Effector memory CD8-positive, alpha-beta T cell (primary cell): ENCODE measurements around the gene ZNF488.

Source experiments
- ATAC-seq: fragments of 150-1000 bp; cut with Tn5 transposase; replicated peaks from 2 replicates; pipeline ENCODE4 v1.10.0; 2021; ENCODE audit warnings: mild to moderate bottlenecking, moderate library complexity
- DNase-seq, 3 experiments: peaks; one replicate each; pipeline ENCODE4 v3.0.0; 2021
- H3K27ac Mint-ChIP-seq, 2 donors: one replicate each; pipeline ENCODE4 v1.8.0; 2022; ENCODE audit warnings: mild to moderate bottlenecking in 2 of 2, mixed read lengths in 2 of 2, moderate library complexity in 2 of 2
- H3K27me3 Mint-ChIP-seq, 2 donors: one replicate each; pipeline ENCODE4 v1.8.0; 2022; ENCODE audit warnings: mixed read lengths in 2 of 2
- H3K36me3 Mint-ChIP-seq: one replicate; pipeline ENCODE4 v1.8.0; 2022; ENCODE audit warnings: mild to moderate bottlenecking, moderate library complexity, mixed read lengths; ENCODE audit not compliant: insufficient read depth
- H3K4me1 Mint-ChIP-seq, 2 donors: one replicate each; pipeline ENCODE4 v1.8.0; 2022; ENCODE audit warnings: low read depth in 2 of 2, mixed read lengths in 2 of 2
- H3K4me3 Mint-ChIP-seq, 2 donors: one replicate each; pipeline ENCODE4 v1.8.0; 2022; ENCODE audit warnings: mild to moderate bottlenecking in 2 of 2, mixed read lengths in 2 of 2, moderate library complexity in 2 of 2
- H3K9me3 Mint-ChIP-seq, 2 donors: one replicate each; pipeline ENCODE4 v1.8.0; 2022; ENCODE audit warnings: mixed read lengths in 2 of 2

Gene ZNF488

DNA sequence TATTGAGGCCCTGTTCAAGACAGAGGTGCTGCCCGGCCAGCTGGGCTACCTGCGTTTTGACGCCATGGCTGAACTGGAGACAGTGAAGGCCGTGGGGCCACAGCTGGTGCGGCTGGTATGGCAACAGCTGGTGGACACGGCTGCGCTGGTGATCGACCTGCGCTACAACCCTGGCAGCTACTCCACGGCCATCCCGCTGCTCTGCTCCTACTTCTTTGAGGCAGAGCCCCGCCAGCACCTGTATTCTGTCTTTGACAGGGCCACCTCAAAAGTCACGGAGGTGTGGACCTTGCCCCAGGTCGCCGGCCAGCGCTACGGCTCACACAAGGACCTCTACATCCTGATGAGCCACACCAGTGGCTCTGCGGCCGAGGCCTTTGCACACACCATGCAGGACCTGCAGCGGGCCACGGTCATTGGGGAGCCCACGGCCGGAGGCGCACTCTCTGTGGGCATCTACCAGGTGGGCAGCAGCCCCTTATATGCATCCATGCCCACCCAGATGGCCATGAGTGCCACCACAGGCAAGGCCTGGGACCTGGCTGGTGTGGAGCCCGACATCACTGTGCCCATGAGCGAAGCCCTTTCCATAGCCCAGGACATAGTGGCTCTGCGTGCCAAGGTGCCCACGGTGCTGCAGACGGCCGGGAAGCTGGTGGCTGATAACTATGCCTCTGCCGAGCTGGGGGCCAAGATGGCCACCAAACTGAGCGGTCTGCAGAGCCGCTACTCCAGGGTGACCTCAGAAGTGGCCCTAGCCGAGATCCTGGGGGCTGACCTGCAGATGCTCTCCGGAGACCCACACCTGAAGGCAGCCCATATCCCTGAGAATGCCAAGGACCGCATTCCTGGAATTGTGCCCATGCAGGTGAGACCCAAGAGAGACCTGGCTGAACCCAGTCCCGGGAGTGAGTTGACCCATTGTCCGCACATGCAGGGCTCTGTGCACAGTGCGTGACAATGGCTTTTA is 33.1 kb downstream of the ZNF488 start:
- H3K9me3 Mint-ChIP-seq, result no peaks in the 10 kb centered on the region

DNA sequence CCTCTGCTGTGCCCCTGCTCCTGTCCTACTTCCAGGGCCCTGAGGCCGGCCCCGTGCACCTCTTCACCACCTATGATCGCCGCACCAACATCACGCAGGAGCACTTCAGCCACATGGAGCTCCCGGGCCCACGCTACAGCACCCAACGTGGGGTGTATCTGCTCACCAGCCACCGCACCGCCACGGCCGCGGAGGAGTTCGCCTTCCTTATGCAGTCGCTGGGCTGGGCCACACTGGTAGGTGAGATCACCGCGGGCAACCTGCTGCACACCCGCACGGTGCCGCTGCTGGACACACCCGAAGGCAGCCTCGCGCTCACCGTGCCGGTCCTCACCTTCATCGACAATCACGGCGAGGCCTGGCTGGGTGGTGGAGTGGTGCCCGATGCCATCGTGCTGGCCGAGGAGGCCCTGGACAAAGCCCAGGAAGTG is 34.1 kb downstream of the ZNF488 start:
- peaks cover 7 to 10% of the 10 kb centered on the region in 2 donors for H3K27me3 Mint-ChIP-seq
- no peaks in the 10 kb centered on the region for H3K4me1 Mint-ChIP-seq
- H3K36me3 Mint-ChIP-seq, result no peaks in the 10 kb centered on the region
- H3K27ac Mint-ChIP-seq, result no peak overlapping the region
- no peak for ATAC-seq
- no peak overlapping the region for H3K4me3 Mint-ChIP-seq
- DNase-seq, result no peak
- no peaks in the 10 kb centered on the region for H3K9me3 Mint-ChIP-seq

More for the DNA sequence above, 33.1 kb downstream of the ZNF488 start:
- Mint-ChIP-seq H3K27ac (no peak overlapping the region), H3K4me1 (no peaks in the 10 kb centered on the region), H3K4me3 (no peak overlapping the region), H3K36me3 (no peaks in the 10 kb centered on the region), H3K27me3 (peaks cover 7 to 10% of the 10 kb centered on the region in 2 donors)
- DNase-seq (no peak), ATAC-seq (no peak)

DNA sequence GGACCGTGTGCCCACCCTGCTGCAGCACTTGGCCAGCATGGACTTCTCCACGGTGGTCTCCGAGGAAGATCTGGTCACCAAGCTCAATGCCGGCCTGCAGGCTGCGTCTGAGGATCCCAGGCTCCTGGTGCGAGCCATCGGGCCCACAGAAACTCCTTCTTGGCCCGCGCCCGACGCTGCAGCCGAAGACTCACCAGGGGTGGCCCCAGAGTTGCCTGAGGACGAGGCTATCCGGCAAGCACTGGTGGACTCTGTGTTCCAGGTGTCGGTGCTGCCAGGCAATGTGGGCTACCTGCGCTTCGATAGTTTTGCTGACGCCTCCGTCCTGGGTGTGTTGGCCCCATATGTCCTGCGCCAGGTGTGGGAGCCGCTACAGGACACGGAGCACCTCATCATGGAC is 34.6 kb downstream of the ZNF488 start:
- H3K27ac Mint-ChIP-seq, result no peak overlapping the region
- no peaks in the 10 kb centered on the region for H3K9me3 Mint-ChIP-seq
- ATAC-seq (no peak), DNase-seq (no peak)
- no peaks in the 10 kb centered on the region for H3K36me3 Mint-ChIP-seq
- H3K4me3 Mint-ChIP-seq, result no peak overlapping the region
- H3K4me1 Mint-ChIP-seq, result no peaks in the 10 kb centered on the region
- H3K27me3 Mint-ChIP-seq, result peaks cover 3 to 10% of the 10 kb centered on the region in 2 donors

DNA sequence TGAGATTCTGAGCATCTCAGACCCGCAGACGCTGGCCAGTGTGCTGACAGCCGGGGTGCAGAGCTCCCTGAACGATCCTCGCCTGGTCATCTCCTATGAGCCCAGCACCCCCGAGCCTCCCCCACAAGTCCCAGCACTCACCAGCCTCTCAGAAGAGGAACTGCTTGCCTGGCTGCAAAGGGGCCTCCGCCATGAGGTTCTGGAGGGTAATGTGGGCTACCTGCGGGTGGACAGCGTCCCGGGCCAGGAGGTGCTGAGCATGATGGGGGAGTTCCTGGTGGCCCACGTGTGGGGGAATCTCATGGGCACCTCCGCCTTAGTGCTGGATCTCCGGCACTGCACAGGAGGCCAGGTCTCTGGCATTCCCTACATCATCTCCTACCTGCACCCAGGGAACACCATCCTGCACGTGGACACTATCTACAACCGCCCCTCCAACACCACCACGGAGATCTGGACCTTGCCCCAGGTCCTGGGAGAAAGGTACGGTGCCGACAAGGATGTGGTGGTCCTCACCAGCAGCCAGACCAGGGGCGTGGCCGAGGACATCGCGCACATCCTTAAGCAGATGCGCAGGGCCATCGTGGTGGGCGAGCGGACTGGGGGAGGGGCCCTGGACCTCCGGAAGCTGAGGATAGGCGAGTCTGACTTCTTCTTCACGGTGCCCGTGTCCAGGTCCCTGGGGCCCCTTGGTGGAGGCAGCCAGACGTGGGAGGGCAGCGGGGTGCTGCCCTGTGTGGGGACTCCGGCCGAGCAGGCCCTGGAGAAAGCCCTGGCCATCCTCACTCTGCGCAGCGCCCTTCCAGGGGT is 35.2 kb downstream of the ZNF488 start:
- no peak for DNase-seq
- Mint-ChIP-seq H3K27ac (no peak overlapping the region), H3K4me3 (no peak overlapping the region), H3K4me1 (no peaks in the 10 kb centered on the region), H3K36me3 (no peaks in the 10 kb centered on the region), H3K27me3 (peaks cover 0 to 10% of the 10 kb centered on the region in 2 donors), H3K9me3 (no peaks in the 10 kb centered on the region)
- no peak for ATAC-seq

DNA sequence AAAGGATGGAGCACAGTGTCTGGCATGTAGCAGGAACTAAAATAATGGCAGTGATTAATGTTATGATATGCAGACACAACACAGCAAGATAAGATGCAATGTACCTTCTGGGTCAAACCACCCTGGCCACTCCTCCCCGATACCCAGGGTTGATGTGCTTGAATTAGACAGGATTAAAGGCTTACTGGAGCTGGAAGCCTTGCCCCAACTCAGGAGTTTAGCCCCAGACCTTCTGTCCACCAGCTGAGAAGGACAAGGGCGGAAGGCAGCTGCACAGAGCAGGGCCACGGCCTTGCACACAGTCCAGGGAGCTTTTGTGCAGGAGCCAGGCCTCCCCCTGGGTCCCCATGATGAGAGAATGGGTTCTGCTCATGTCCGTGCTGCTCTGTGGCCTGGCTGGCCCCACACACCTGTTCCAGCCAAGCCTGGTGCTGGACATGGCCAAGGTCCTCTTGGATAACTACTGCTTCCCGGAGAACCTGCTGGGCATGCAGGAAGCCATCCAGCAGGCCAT is 35.9 kb downstream of the ZNF488 start, which contains the start of gene RBP3:
Gene RBP3 (plus strand): TSS at position 226 of the 514 bp plus-strand sequence. CDS start 122 bp downstream, at position 348.
- H3K27ac Mint-ChIP-seq, result no peak within 1 kb of the TSS
- H3K27me3 Mint-ChIP-seq, result peaks cover 0 to 10% of the 10 kb centered on the region in 2 donors
- DNase-seq (no peak), ATAC-seq (no peak)
- no peaks in the 10 kb centered on the region for H3K9me3 Mint-ChIP-seq
- no peak within 1 kb of the TSS for H3K4me3 Mint-ChIP-seq
- no peaks in the 10 kb centered on the region for H3K36me3 Mint-ChIP-seq
- H3K4me1 Mint-ChIP-seq, result no peaks in the 10 kb centered on the region

DNA sequence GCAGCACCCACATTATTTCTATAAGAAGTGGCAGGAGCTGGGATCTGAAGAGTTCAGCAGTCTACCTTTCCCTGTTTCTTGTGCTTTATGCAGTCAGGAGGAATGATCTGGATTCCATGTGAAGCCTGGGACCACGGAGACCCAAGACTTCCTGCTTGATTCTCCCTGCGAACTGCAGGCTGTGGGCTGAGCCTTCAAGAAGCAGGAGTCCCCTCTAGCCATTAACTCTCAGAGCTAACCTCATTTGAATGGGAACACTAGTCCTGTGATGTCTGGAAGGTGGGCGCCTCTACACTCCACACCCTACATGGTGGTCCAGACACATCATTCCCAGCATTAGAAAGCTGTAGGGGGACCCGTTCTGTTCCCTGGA is 36.8 kb downstream of the ZNF488 start:
- Mint-ChIP-seq H3K4me3 (no peak overlapping the region), H3K9me3 (no peaks in the 10 kb centered on the region)
- DNase-seq, result no peak

DNA sequence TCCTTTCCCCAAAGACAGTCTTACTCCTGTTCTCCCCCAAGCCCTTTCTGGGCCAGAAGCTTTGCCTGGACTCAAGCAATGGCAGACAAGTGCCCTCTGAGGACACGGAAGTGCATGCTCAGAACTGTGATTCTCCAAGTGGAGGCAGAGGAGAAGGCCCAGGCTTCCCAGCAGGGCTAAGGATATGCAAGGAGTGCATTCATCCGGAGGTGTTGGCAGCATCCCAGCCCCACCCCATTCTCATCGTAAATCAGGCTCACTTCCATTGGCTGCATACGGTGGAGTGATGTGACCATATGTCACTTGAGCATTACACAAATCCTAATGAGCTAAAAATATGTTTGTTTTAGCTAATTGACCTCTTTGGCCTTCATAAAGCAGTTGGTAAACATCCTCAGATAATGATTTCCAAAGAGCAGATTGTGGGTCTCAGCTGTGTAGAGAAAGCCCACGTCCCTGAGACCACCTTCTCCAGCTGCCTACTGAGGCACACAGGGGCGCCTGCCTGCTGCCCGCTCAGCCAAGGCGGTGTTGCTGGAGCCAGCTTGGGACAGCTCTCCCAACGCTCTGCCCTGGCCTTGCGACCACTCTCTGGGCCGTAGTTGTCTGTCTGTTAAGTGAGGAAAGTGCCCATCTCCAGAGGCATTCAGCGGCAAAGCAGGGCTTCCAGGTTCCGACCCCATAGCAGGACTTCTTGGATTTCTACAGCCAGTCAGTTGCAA is 37.4 kb downstream of the ZNF488 start:
- H3K4me3 Mint-ChIP-seq, result no peak overlapping the region
- H3K4me1 Mint-ChIP-seq, result no peaks in the 10 kb centered on the region
- H3K36me3 Mint-ChIP-seq, result no peaks in the 10 kb centered on the region
- ATAC-seq, result no peak
- H3K27ac Mint-ChIP-seq, result no peak overlapping the region
- peaks cover 0 to 6% of the 10 kb centered on the region in 2 donors for H3K27me3 Mint-ChIP-seq
- H3K9me3 Mint-ChIP-seq, result no peaks in the 10 kb centered on the region
- no peak for DNase-seq

More for the DNA sequence above, 36.8 kb downstream of the ZNF488 start:
- ATAC-seq, result no peak
- Mint-ChIP-seq H3K27ac (no peak overlapping the region), H3K27me3 (peaks cover 0 to 6% of the 10 kb centered on the region in 2 donors), H3K36me3 (no peaks in the 10 kb centered on the region), H3K4me1 (no peaks in the 10 kb centered on the region)

DNA sequence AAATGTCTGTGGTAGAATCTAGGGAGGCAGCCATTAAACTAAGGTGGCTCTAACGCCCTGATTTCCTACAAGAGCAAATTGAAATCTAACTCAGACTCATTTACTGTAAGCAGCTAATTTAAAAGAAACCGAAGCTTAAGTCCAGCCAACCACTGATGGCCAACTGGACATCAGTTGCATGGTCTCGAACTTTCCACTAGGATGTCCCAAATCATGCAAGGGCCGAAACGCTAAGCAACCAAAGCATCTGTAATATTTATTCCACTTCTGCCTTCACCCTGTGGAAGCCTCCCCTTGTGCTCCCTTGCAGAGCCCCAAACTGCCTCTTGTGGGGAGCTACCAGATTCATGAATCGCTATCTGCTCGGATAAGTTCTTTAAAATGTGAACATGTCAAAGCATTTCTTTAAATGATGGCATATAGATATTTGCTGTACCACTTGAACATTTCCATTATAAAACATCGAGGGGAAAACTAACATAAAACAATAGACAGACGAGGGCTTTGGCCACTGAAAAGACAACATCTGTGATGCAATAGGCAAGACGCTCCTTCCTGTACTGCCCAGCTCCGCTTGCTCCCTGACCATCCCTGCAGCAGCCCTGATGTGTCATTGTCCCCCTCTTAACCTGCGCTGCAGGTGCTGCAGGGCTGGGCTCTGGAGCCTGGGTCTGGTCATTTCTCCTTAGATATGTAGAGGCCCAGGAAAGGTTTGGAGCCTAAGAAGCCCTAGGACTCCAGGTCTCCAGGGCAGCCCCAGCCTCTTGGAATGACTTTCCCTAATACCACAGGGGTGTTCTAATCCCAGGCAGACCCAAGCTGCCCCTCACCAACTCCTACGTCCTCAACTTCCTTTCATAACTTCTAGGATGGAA is 38.9 kb downstream of the ZNF488 start:
- no peak overlapping the region for H3K4me3 Mint-ChIP-seq
- ATAC-seq (no peak), DNase-seq (no peak)
- H3K4me1 Mint-ChIP-seq, result no peaks in the 10 kb centered on the region
- H3K27me3 Mint-ChIP-seq, result peaks cover 13% of the 10 kb centered on the region in 2 donors
- H3K27ac Mint-ChIP-seq, result no peak overlapping the region
- H3K9me3 Mint-ChIP-seq, result no peaks in the 10 kb centered on the region
- no peaks in the 10 kb centered on the region for H3K36me3 Mint-ChIP-seq

DNA sequence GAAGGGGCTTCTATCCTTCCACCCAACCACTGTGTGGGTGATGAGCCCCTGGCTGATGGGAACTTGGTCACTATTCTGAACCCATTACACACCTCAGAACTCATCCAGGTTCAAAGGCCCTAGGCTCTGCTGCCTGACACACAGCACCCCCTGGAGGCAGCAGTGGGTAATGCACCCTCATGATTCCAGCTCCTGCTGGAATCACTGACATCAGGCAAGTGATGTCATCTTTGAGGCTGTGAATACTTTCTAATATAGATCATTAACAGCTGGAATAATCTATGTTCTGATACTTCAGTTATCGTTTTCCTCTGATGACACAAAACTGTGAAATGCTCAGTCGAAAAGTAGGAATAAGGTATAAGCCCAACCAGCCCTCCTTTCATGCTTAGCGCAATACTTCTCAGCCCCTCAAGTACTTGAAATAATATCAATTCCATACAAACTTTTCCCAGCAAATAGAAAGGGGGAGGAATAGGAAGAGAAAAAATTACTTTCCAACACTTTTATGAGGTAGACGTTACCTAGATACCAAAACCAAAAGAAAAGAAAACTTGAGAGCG is 43.4 kb downstream of the ZNF488 start:
- no peak overlapping the region for H3K27ac Mint-ChIP-seq

DNA sequence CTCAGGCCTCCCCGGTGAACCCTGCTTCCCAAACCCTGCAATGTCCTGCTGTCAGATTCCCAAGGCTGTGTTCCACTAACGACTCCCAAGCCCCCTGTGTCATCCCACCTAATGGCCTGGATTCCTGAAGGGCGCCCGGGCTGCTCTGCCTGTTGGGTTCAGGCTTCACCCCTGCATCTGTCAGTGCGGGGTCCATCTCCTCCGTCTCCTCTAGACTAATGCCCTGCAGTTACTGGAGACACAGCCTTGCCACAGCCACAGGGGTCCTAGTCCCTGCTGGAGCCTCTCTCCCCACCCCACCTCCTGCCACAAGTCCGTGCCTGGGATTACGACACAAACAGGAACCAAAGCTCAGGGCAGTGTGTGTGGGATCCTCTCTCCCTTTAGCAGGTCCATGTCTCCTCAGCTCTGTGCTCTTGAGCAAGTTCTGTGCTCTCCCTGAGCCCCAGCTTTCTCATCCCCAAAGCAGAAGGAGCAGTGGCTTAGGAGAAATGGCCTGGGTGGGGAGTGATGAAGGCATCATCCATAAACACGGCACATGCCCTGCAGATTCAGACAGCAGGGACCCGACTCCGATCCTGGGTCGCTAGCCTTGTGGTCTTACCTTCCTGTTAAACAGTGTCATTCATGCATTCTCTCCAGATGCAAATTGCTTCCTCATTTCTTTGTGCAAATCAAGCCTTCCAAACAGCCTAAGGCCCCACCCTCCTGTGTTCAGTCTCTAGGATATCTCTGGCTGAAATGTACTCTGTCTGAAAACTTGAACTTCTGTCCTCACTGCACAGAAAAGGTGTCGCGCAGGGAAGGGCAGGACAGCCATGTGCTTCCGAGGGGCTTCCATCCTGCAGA is 44.1 kb downstream of the ZNF488 start:
- H3K27ac Mint-ChIP-seq, result no peak overlapping the region
- H3K27me3 Mint-ChIP-seq, result peaks cover 19 to 43% of the 10 kb centered on the region in 2 donors
- H3K36me3 Mint-ChIP-seq, result no peaks in the 10 kb centered on the region
- no peak overlapping the region for H3K4me3 Mint-ChIP-seq
- DNase-seq (no peak), ATAC-seq (no peak)
- H3K4me1 Mint-ChIP-seq, result peaks cover 0 to 2% of the 10 kb centered on the region in 2 donors
- no peaks in the 10 kb centered on the region for H3K9me3 Mint-ChIP-seq

More for the DNA sequence above, 43.4 kb downstream of the ZNF488 start:
- peaks cover 0 to 2% of the 10 kb centered on the region in 2 donors for H3K4me1 Mint-ChIP-seq
- no peaks in the 10 kb centered on the region for H3K9me3 Mint-ChIP-seq
- no peaks in the 10 kb centered on the region for H3K36me3 Mint-ChIP-seq
- ATAC-seq (peak; percentile 44), DNase-seq (peak; percentile 33 to 57 (median 37))
- peaks cover 17 to 36% of the 10 kb centered on the region in 2 donors for H3K27me3 Mint-ChIP-seq
- H3K4me3 Mint-ChIP-seq, result no peak overlapping the region

DNA sequence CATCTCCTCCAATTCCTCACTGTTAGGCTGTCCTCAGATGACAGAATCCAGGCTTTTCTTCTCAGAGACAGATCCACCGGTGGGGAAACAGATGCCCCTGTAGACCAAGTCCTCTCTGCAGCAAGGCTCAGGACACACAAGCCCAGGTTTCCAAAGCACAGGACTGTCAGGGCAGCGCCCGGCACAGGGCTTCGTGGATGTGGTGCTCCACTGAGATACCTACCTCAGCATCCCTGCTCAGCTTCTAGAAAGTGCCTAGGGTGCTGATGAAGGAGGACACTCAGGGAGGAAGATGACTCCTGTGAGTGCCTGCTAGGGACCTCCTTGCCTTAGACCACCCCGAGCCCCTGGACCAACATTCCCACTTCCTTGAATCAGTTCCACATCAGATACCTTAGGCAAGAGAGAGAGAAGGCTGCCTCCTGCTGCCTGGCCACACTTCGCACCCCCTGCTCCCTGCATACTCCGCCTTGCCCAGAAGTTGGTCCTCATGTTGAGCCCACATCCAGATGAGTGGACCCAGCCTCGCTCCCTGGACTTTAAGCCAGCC is 44.8 kb downstream of the ZNF488 start:
- peaks cover 0 to 2% of the 10 kb centered on the region in 2 donors for H3K4me1 Mint-ChIP-seq
- DNase-seq (no peak), ATAC-seq (no peak)
- H3K27ac Mint-ChIP-seq, result no peak overlapping the region
- H3K9me3 Mint-ChIP-seq, result no peaks in the 10 kb centered on the region
- no peaks in the 10 kb centered on the region for H3K36me3 Mint-ChIP-seq
- peaks cover 25 to 50% of the 10 kb centered on the region in 2 donors for H3K27me3 Mint-ChIP-seq
- H3K4me3 Mint-ChIP-seq, result no peak overlapping the region
